HG03175 (cell line): ENCODE data around the gene SMPDL3A.
A peak's percentile ranks its signal among the peaks of the same experiment; 100 is the strongest.

Source experiments
- ATAC-seq: cut with Tn5 transposase; IDR thresholded peaks from one replicate; pipeline ENCODE4 v1.9.1; 2021; ENCODE audit warnings: mild to moderate bottlenecking, moderate library complexity; ENCODE audit not compliant: unreplicated experiment

SMPDL3A gene

DNA sequence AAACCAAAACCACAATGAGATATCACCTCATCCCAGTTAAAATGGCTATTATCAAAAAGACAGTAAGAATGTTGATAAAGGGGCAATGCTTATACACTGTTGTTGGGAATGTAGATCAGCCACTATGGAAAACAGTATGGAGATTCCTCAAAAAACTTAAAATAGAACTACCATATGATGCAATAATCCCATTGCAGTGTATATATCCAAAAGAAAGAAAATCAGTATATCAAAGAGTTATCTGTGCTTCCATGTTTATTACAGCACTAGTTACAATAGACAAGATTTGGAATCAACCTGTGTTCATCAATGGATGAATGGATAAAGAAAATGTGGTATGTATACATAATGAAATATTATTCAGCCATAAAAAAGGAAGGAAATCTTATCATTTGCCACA lies 13.1 kb upstream of the SMPDL3A start:
- ATAC-seq: no peak

GRCh38 chr6:122778302-122778701 lies 10.8 kb upstream of the SMPDL3A start:
- no peak for ATAC-seq

DNA sequence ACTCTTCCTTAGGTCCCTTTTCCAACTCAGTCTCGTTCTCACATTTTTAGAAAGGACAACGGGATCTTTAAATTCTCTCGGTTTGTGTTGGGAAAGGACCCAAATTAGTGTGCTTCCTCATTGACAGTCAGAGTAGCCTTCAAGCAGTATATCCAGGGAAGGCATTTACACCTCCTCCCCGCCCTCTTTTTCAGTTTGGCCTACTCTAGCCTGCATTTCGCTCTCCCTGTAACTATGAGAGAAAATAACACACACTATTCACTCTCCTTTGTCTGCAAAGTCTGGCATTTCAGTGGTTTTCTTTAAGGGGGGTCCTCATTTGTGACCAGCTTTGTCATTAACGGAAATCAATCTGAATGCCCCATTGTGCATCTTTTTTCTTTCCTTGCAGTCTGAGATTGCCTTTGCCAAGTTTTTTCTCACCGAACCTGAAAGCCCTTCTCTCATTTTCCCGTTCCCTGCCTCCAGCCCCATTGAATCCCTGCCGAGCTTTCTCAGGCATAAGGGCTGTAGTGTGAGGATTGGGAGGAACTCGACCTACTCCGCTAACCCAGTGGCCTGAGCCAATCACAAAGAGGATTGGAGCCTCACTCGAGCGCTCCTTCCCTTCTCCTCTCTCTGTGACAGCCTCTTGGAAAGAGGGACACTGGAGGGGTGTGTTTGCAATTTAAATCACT lies 9.9 kb upstream of the SMPDL3A start:
- ATAC-seq: no peak

- ATAC-seq: no peak
Measured at GRCh38 chr6:122779667-122780066, 9.4 kb upstream of the SMPDL3A start, which contains the start of gene FABP7. Gene FABP7, plus strand, starts transcription at chr6:122779716. Its CDS starts 79 bp downstream, at chr6:122779795.

- no peak for ATAC-seq
Measured at GRCh38 chr6:122780114-122780513, 8.9 kb upstream of the SMPDL3A start.

GRCh38 chr6:122781716-122782115 lies 7.3 kb upstream of the SMPDL3A start:
- ATAC-seq: no peak

DNA sequence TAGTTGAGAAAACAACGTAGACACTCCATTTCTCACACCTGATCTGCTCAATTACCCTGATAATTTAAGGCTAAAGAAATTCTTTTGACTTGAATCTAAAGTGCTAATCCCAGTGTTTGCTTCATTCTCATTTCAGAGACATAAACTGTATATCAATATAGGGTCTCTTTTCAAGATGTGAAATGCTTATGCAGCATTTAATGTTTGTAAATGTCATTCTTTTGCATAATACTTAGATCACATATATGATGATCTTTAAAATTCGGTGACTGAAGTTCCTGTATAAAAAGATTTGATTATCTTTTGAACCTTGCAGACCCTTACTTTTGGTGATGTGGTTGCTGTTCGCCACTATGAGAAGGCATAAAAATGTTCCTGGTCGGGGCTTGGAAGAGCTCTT lies 5.7 kb upstream of the SMPDL3A start:
- no peak for ATAC-seq

GRCh38 chr6:122785891-122786290 lies 3.2 kb upstream of the SMPDL3A start:
- ATAC-seq: no peak

DNA sequence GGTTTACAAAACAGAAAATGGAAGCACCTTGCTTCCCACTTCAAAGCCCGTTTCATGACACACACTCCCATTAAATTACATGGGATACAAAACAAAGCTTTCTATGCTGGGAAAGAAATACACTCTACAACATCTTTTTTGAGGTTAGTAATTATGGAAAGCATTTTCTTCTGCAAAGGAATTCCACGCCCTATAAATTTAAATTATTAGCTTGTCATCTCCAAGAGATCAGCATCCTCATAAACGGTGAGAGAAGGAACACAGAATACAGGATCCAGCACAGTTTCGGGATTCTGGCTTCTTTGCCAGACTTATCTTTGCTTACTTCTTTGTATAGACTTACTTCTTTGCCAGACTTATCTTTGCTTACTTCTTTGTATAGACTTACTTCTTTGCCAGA lies 1.3 kb upstream of the SMPDL3A start:
- ATAC-seq: no peak

- no peak for ATAC-seq
Measured at GRCh38 chr6:122788208-122788607, 850 bp upstream of the SMPDL3A start.

GRCh38 chr6:122788663-122789181 lies 336 bp upstream of the SMPDL3A start:
- no peak for ATAC-seq

DNA sequence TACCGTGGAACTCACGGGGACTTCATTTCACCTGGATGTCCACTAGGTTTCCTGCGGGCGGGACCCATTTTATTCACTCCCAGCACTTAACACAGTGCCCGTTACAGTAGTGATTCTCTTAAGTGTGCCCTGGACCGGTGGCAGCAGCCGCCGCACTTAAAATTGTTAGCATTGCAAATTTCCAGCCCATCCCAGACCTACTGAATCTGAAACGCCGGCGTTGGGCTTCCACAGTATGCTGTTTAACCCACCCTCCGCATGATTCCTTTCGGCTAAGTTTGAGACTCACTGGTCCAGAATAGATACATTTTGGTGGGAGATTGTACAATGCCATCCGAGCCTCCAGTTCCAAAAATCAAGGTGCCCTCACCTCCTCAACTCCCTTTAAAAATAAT lies 967 bp downstream of the SMPDL3A start:
- no peak for ATAC-seq

DNA sequence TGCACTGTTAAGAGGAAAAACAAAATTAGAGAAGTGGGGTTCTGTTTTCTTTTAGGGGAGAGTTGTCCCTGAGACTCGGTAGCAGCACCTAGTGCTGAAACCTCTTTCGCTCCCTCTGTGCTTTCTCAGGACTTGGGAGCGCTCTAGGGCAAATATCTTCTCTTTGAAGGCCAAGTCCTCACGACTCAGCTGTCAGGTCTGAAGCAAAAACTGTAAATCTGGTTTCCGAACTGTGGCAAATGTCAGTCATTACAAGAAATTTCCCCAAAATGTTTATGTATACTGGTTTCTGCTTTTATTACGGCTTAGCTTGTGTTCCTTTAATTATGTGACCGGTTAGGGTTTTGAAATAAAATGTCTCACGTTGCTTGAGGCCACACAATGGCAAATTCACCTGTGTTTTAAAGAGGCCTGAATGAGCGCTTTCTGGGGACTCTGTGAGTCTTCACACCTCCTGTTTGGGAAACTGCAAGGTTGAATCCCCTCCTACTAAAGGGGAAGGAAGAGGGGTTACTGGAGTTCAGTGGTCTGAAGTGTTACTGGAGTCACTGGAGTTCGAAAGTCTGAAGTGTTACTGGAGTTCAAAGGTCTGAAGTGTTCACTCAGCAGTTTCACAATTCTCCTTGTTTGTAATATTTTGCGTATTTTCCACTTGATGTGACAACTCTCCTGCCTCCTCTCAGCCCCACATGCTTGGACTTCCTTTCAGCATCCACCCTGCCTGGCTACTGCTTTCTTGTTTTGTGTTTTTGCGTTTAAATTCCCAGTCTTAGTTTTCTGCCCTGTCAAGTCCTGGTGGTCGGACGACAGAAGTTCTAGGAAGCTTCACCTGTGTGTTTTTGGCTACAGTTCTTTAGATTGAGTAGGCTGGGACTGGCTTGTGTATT lies 1.6 kb downstream of the SMPDL3A start:
- no peak for ATAC-seq

DNA sequence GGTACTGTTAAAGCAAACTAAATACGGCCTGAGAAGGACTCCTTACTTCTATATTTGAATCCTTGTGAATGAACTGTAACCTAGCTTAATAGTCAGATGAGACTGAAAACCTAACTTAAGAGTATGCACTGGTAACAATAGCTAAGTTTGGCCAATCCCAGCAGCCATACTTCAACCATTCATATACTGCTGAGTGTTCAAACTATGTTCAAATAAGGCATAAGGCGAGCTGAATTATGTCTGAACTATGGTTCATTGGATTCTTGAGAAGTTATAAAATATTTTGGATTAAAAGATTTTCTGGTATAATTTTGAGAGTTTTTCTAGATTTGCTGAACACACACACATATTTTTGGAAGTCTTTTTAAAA lies 2.2 kb downstream of the SMPDL3A start:
- no peak for ATAC-seq

- no peak for ATAC-seq
Measured at GRCh38 chr6:122792766-122793165, 3.7 kb downstream of the SMPDL3A start.

DNA sequence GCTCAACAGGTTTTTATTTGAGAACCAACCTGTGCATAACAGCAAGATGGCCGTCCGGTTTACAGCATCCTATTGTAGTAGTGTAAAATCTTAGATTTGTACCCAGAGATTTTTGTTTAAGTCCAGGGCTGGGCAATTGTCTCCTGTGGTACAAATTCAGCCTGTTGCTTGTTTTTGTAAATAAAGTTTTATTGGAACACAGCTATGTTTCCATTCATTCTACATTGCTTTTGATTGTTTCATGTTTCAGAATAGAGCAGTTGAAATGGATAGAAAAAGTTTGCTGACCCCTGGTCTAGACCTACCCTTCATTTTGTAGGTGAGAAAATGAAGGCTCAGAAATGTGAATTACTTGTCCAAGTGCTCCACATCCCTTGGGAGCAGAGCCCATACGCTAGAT lies 8.5 kb downstream of the SMPDL3A start:
- ATAC-seq: no peak

GRCh38 chr6:122798099-122798641 lies 9.1 kb downstream of the SMPDL3A start:
- ATAC-seq: peak; percentile 86

- no peak for ATAC-seq
Measured at GRCh38 chr6:122799140-122799745, 10.2 kb downstream of the SMPDL3A start.

GRCh38 chr6:122799916-122800686 lies 11.0 kb downstream of the SMPDL3A start:
- ATAC-seq: no peak

- ATAC-seq: no peak
Measured at GRCh38 chr6:122800906-122801305, 11.8 kb downstream of the SMPDL3A start.

GRCh38 chr6:122801397-122801796 lies 12.3 kb downstream of the SMPDL3A start:
- ATAC-seq: no peak
